GM12878 (cell line): ENCODE results near the gene AMH. TPM values are rescaled to one million over a fixed set of nuclear protein-coding genes. Genes with fewer than 3 reads are reported as not detected.
"Not testable (repeated sequence)": the region's sequence is repeated elsewhere in the genome, so short reads cannot be mapped to it uniquely, and the experiment has no call there.

Source experiments
- ATAC-seq: fragments of 200-7000 bp; cut with Tn5 transposase; 3 replicates; pipeline ENCODE4 v1.9.1; 2020; ENCODE audit warnings: mild to moderate bottlenecking, moderate library complexity
- BruUV-seq: library from RNA; stranded (reverse); fragments of 400-500 nt; replicated peaks from 2 replicates; lab custom pipeline; 2021; lab: Mats Ljungman, UMichigan
- CTCF ChIA-PET: fragments of 300-600 bp; sonication (Branson Sonifier 250); formaldehyde crosslinking; extraction: SDS; loops from one replicate; lab custom pipeline; 2021; ENCODE audit warnings: inconsistent platforms; lab: Yijun Ruan, JAX
- POLR2A ChIA-PET: fragments of 350-600 bp; formaldehyde crosslinking; extraction: SDS; loops from one replicate; lab custom pipeline; 2021; ENCODE audit warnings: inconsistent platforms; lab: Charles Lee
- RAD21 ChIA-PET: fragments of 300-600 bp; sonication (Branson Sonifier 250); formaldehyde crosslinking; loops from one replicate; lab custom pipeline; 2023; ENCODE audit warnings: antibody characterized with exemption; ENCODE audit not compliant: unreplicated experiment; lab: Charles Lee
- SMC1A ChIA-PET: fragments of 300-600 bp; sonication (Branson Sonifier 250); formaldehyde crosslinking; loops from one replicate; lab custom pipeline; 2023; ENCODE audit not compliant: unreplicated experiment, uncharacterized antibody; lab: Charles Lee
- DNase-seq: peaks from one replicate; pipeline ENCODE4 v3.0.0-alpha.2; 2011; ENCODE audit warnings: low read depth, low spot score
- FAIRE-seq: peaks from 3 replicates; lab custom pipeline; 2011; peaks lifted over from hg19 to GRCh38; lab: Jason Lieb, UNC
- H2AFZ ChIP-seq: 2 replicates; pipeline ENCODE4 v1.6.0; 2011; ENCODE audit warnings: low read depth, low read length, control low read depth; ENCODE audit not compliant: control insufficient read depth
- H3K27ac ChIP-seq: 2 replicates; pipeline ENCODE4 v1.5.1; 2011; ENCODE audit warnings: control low read depth; ENCODE audit not compliant: control insufficient read depth, insufficient read depth
- H3K27me3 ChIP-seq, 2 experiments: replicated peaks in 1 of 2; 2 replicates each; pipeline versions ENCODE4 v1.6.0 to v1.6.1; 2011; ENCODE audit warnings: low read length in 1 of 2; ENCODE audit not compliant: control insufficient read depth in 2 of 2, insufficient read depth in 2 of 2
- H3K36me3 ChIP-seq, 2 experiments: 2 replicates each; pipeline ENCODE4 v1.5.1; 2011; ENCODE audit warnings: low read length in 1 of 2; ENCODE audit not compliant: control insufficient read depth in 2 of 2, insufficient read depth in 2 of 2
- H3K4me1 ChIP-seq: 2 replicates; pipeline ENCODE4 v1.6.1; 2011; ENCODE audit warnings: mild to moderate bottlenecking, low read length, moderate library complexity, mixed read lengths; ENCODE audit not compliant: control insufficient read depth, insufficient read depth
- H3K4me2 ChIP-seq: 2 replicates; pipeline ENCODE4 v1.6.0; 2011; ENCODE audit warnings: control low read depth; ENCODE audit not compliant: control insufficient read depth, insufficient read depth
- H3K4me3 ChIP-seq: fragments of 200-600 bp; sonication (generic); 2 replicates; pipeline ENCODE4 v1.5.1; 2016
- H3K79me2 ChIP-seq: 2 replicates; pipeline ENCODE4 v1.6.0; 2011; ENCODE audit warnings: low read length; ENCODE audit not compliant: control insufficient read depth, insufficient read depth
- H3K9ac ChIP-seq: 2 replicates; pipeline ENCODE4 v1.8.0; 2011; ENCODE audit warnings: low read length, control low read depth, mixed read lengths; ENCODE audit not compliant: control insufficient read depth, insufficient read depth
- H3K9me3 ChIP-seq: replicated peaks from 3 replicates; pipeline ENCODE4 v1.5.1; 2011; ENCODE audit warnings: mild to moderate bottlenecking, low read length; ENCODE audit not compliant: control insufficient read depth, insufficient read depth
- H4K20me1 ChIP-seq: 2 replicates; pipeline ENCODE4 v1.6.0; 2011; ENCODE audit not compliant: control insufficient read depth, insufficient read depth
- ATF7 ChIP-seq: fragments of 450-650 bp; IDR thresholded peaks from 2 replicates; pipeline ENCODE4 v1.6.1; 2016; ENCODE audit warnings: low read depth, mild to moderate bottlenecking
- DPF2 ChIP-seq: fragments of 450-650 bp; IDR thresholded peaks from 2 replicates; pipeline ENCODE4 v1.6.1; 2017; ENCODE audit warnings: mild to moderate bottlenecking
- EGR1 ChIP-seq, 2 experiments: IDR thresholded peaks; 1 replicate in 1 of 2; 2 replicates in 1 of 2; pipeline ENCODE4 v1.6.1; 2011 to 2012; ENCODE audit warnings: low read depth in 2 of 2, low read length in 2 of 2, borderline replicate concordance in 1 of 2, mild to moderate bottlenecking in 1 of 2, moderate library complexity in 1 of 2
- IKZF1 ChIP-seq: fragments of 450-650 bp; conservative IDR thresholded peaks from 2 replicates; pipeline ENCODE4 v1.6.1; 2017; ENCODE audit warnings: antibody characterized with exemption, mild to moderate bottlenecking
- MAX ChIP-seq: IDR thresholded peaks from 2 replicates; pipeline ENCODE4 v1.6.1; 2012; ENCODE audit warnings: low read depth, low read length, improper control_type of control experiment
- MLLT1 ChIP-seq: fragments of 450-650 bp; IDR thresholded peaks from 2 replicates; pipeline ENCODE4 v1.6.1; 2016; ENCODE audit warnings: mild to moderate bottlenecking
- NFIC ChIP-seq: IDR thresholded peaks from 2 replicates; pipeline ENCODE4 v1.6.1; 2012; ENCODE audit warnings: low read depth, mild to moderate bottlenecking, inconsistent platforms, low read length, moderate library complexity
- NFXL1 ChIP-seq: fragments of 450-650 bp; IDR thresholded peaks from 2 replicates; pipeline ENCODE4 v1.6.1; 2017; ENCODE audit warnings: antibody characterized with exemption, mild to moderate bottlenecking, borderline replicate concordance
- RELB ChIP-seq: fragments of 450-650 bp; IDR thresholded peaks from 2 replicates; pipeline ENCODE4 v1.6.1; 2017; ENCODE audit warnings: low read depth, mild to moderate bottlenecking, moderate library complexity
- SMARCA5 ChIP-seq: fragments of 450-650 bp; IDR thresholded peaks from 2 replicates; pipeline ENCODE4 v1.6.1; 2017; ENCODE audit warnings: mild to moderate bottlenecking
- ZSCAN29 ChIP-seq: fragments of 450-650 bp; IDR thresholded peaks from 2 replicates; pipeline ENCODE4 v1.6.1; 2017; ENCODE audit warnings: mild to moderate bottlenecking, moderate library complexity
- WGBS: methylation state at CpG from one replicate; pipeline ENCODE4 v1.1.6; 2016; ENCODE audit warnings: low lambda C conversion rate; ENCODE audit not compliant: insufficient replicate concordance, insufficient coverage; ENCODE audit errors: missing lambda C conversion rate; 5-methylcytosine and 5-hydroxymethylcytosine counted together
- in situ Hi-C: fragments of 300-500 bp; cut with MboI; formaldehyde crosslinking; loops from 9 replicates; pipeline ENCODE4 v1.14.3; 2018; ENCODE audit warnings: mixed read lengths
- intact Hi-C: fragments of 100-400 bp; cut with micrococcal nuclease; formaldehyde crosslinking; loops from one replicate; pipeline ENCODE4 v1.14.2; 2022; ENCODE audit not compliant: unreplicated experiment
- polyA plus RNA-seq, 11 experiments: library from polyadenylated mRNA; depleted of rRNA in 4 of 11; unstranded in 6 of 11; stranded (reverse) in 5 of 11; fragments of >200 nt; fragmentation: Nextera tagmentation in 4 of 11; fragmentation: Illumina TruSeq in 1 of 11; extraction: Ambion mirVana in 4 of 11; extraction: Trizol in 1 of 11; gene quantifications; 1 replicate in 1 of 11; 2 replicates in 10 of 11; pipeline versions ENCODE4 v1.2.1 to v1.2.3, GENCODE V29; 2011 to 2016; ENCODE audit warnings: inconsistent platforms in 2 of 11, missing spikeins in 2 of 11, low read depth in 1 of 11
- total RNA-seq, 4 experiments: library from RNA; depleted of rRNA in 3 of 4; stranded (reverse); fragments of >200 nt in 3 of 4; fragmentation: Illumina TruSeq in 1 of 4; extraction: Trizol in 1 of 4; gene quantifications; 2 replicates each; pipeline versions ENCODE4 v1.2.1 to v1.2.3, GENCODE V29; 2013 to 2021

Gene AMH
- total and polyA plus RNA-seq, 10 of the 15 experiments (the other 5 are each of a cell fraction or from before 2014, with no cell fraction given) = 0.17 to 3.5 (median 0.81) TPM; not detected in 4

GRCh38 chr19:2281265-2282061 lies 32.3 kb downstream of the AMH start:
- not testable (repeated sequence) for H2AFZ ChIP-seq, BruUV-seq
- peak overlapping the region; percentile 22; the same call in 1 of the 2 replicates for H3K9ac ChIP-seq
- peak; percentile 74; the same call in 1 of the 2 replicates for TF ChIP-seq NFXL1
- peak; percentile 98 for TF ChIP-seq SMARCA5
- TF ChIP-seq, all 136 proteins: peak for 2; not testable (repeated sequence) for 134
- intact Hi-C loops, H4K20me1 ChIP-seq, SMC1A ChIA-PET, H3K36me3 ChIP-seq, H3K79me2 ChIP-seq, H3K27ac ChIP-seq, H3K9me3 ChIP-seq, DNase-seq, CTCF ChIA-PET, FAIRE-seq, H3K27me3 ChIP-seq, H3K4me3 ChIP-seq, in situ Hi-C loops, RAD21 ChIA-PET: not testable (repeated sequence)
- WGBS = 8% methylated on average over 12 of the region's 16 CpGs
- peak overlapping the region; percentile 68 for H3K4me2 ChIP-seq
- H3K4me1 ChIP-seq = peaks cover 11% of the 10 kb centered on the region
- POLR2A ChIA-PET = interaction anchor here (0.5 kb wide), 1 partner anchor 341 kb away, joined by 3 read pairs; no protein-coding TSS in a partner anchor
- ATAC-seq = peak; percentile 30

GRCh38 chr19:2282062-2282861 lies 33.1 kb downstream of the AMH start, which contains the start of gene PEAK3:
TSS of gene PEAK3 (minus strand) at chr19:2282175. CDS start at chr19:2280931, 1,244 bp downstream.
- FAIRE-seq = no peak
- H3K9ac ChIP-seq = peak within 1 kb of the TSS; percentile 22; the same call in 1 of the 2 replicates
- ChIA-PET CTCF (no interaction called here), POLR2A (interaction anchor here (0.5 kb wide), 1 partner anchor 341 kb away, joined by 3 read pairs; no protein-coding TSS in a partner anchor), SMC1A (no interaction called here), RAD21 (no interaction called here)
- H3K79me2 ChIP-seq = no peaks in the 10 kb centered on the region
- H2AFZ ChIP-seq = no peak within 1 kb of the TSS
- H4K20me1 ChIP-seq = no peaks in the 10 kb centered on the region
- in situ Hi-C loops (no loop called here), intact Hi-C loops (no loop called here)
- H3K27me3 ChIP-seq = peaks cover 0 to 3% of the 10 kb centered on the region in 2 experiments; a peak in 2 of 4 replicates
- BruUV-seq = no TSS peak
- peak; percentile 80 for ATAC-seq
- H3K9me3 ChIP-seq = no peaks in the 10 kb centered on the region
- 6% methylated on average over 32 of the region's 41 CpGs for WGBS
- no peak for DNase-seq
- H3K4me2 ChIP-seq = peak within 1 kb of the TSS; percentile 68
- no peak within 1 kb of the TSS for H3K27ac ChIP-seq
- no peak within 1 kb of the TSS for H3K4me3 ChIP-seq
- peaks cover 11% of the 10 kb centered on the region for H3K4me1 ChIP-seq
- H3K36me3 ChIP-seq = no peaks in the 10 kb centered on the region
- peak; percentile 86 for TF ChIP-seq IKZF1
- no peak for TF ChIP-seq ZSCAN29
- TF ChIP-seq ATF7 = no peak
- 0 out of 3 replicates have a peak, but pooled peaks of 1 of the 2 experiments have one; percentile 15 for TF ChIP-seq EGR1 (IDR thresholded peaks at IDR 0.05; ENCODE audit: borderline replicate concordance in 1 of 2, low read depth in 2 of 2, low read length in 2 of 2)
- peak; percentile 48; the same call in 1 of the 2 replicates for TF ChIP-seq MLLT1
- 0 out of 2 replicates have a peak, but pooled peaks have one; percentile 68 for TF ChIP-seq DPF2
- no peak for TF ChIP-seq NFIC
- peak; percentile 63; the same call in 1 of the 2 replicates for TF ChIP-seq RELB
- no peak for TF ChIP-seq MAX
